Coronary artery (tissue), 2 donors: ENCODE data around the gene STX11.

Source experiments
- DNase-seq: peaks from one replicate; pipeline ENCODE4 v3.0.0-alpha.2; 2017; ENCODE audit warnings: low spot score
- H3K27ac ChIP-seq, 2 donors: fragments of 200-600 bp; sonication (generic); one replicate each; pipeline ENCODE4 v1.5.1; 2016 to 2019
- H3K4me3 ChIP-seq: fragments of 200-600 bp; sonication (generic); 2 replicates; pipeline ENCODE4 v1.5.1; 2016; ENCODE audit warnings: mild to moderate bottlenecking, moderate library complexity
- CTCF ChIP-seq: fragments of 200-600 bp; sonication (generic); IDR thresholded peaks from one replicate; pipeline ENCODE4 v1.5.1; 2019; ENCODE audit warnings: antibody characterized with exemption

STX11 gene

GRCh38 chr6:144149894-144150709 lies at the start of gene STX11:
Gene STX11 (plus strand): TSS chr6:144150517. CDS start chr6:144186628, 36,111 bp downstream.
- H3K4me3 ChIP-seq, result peak within 1 kb of the TSS; percentile 75
- TF ChIP-seq CTCF, result no peak
- peak within 1 kb of the TSS; percentile 41 to 63 for H3K27ac ChIP-seq
- peak; percentile 81 for DNase-seq

- no peak for DNase-seq
- TF ChIP-seq CTCF, result no peak
- Histone ChIP-seq H3K27ac (no peak overlapping the region), H3K4me3 (no peak overlapping the region)
Observed at GRCh38 chr6:144103026-144103563, 47.2 kb upstream of the STX11 start.

- Histone ChIP-seq H3K4me3 (no peak overlapping the region), H3K27ac (no peak overlapping the region)
- no peak for DNase-seq
- no peak for TF ChIP-seq CTCF
Observed at GRCh38 chr6:144104488-144104887, 45.8 kb upstream of the STX11 start.

- peak; percentile 40 for TF ChIP-seq CTCF
- Histone ChIP-seq H3K4me3 (no peak overlapping the region), H3K27ac (no peak overlapping the region)
- no peak for DNase-seq
Observed at GRCh38 chr6:144104898-144105487, 45.3 kb upstream of the STX11 start.

- Histone ChIP-seq H3K27ac (no peak overlapping the region), H3K4me3 (no peak overlapping the region)
- no peak for DNase-seq
- TF ChIP-seq CTCF, result no peak
Observed at GRCh38 chr6:144106206-144106605, 44.1 kb upstream of the STX11 start.

GRCh38 chr6:144110210-144110609 lies 40.1 kb upstream of the STX11 start:
- Histone ChIP-seq H3K27ac (peak overlapping the region; percentile 40 to 63), H3K4me3 (peak overlapping the region; percentile 22)
- no peak for TF ChIP-seq CTCF
- DNase-seq, result no peak
